Astrocyte (in vitro differentiated cells and primary cell): ENCODE data around the gene HOXA4. TPM values are rescaled to one million over a fixed set of nuclear protein-coding genes. Genes with fewer than 3 reads are reported as not detected.

Experiments used
- DNase-seq: peaks from one replicate; pipeline ENCODE4 v3.0.0-alpha.2; 2010; ENCODE audit warnings: low read depth
- FAIRE-seq: peaks from 2 replicates; lab custom pipeline; 2011; peaks lifted over from hg19 to GRCh38; lab: Jason Lieb, UNC
- H2AFZ ChIP-seq: 2 replicates; pipeline ENCODE4 v1.6.0; 2012; ENCODE audit warnings: low read depth, low read length, inconsistent platforms
- H3K27ac ChIP-seq: 2 replicates; pipeline ENCODE4 v1.5.1; 2011; ENCODE audit warnings: low read depth, low read length, inconsistent platforms
- H3K27me3 ChIP-seq: 2 replicates; pipeline ENCODE4 v1.6.0; 2011; ENCODE audit warnings: low read length, inconsistent platforms; ENCODE audit not compliant: insufficient read depth
- H3K36me3 ChIP-seq: 2 replicates; pipeline ENCODE4 v1.5.1; 2011; ENCODE audit warnings: low read length, inconsistent platforms; ENCODE audit not compliant: insufficient read depth
- H3K4me1 ChIP-seq: 2 replicates; pipeline ENCODE4 v1.5.1; 2011; ENCODE audit warnings: low read length, inconsistent platforms; ENCODE audit not compliant: insufficient read depth
- H3K4me2 ChIP-seq: 2 replicates; pipeline ENCODE4 v1.6.0; 2012; ENCODE audit warnings: low read length, inconsistent platforms
- H3K4me3 ChIP-seq: 2 replicates; pipeline ENCODE4 v1.5.1; 2011; ENCODE audit warnings: low read depth, mild to moderate bottlenecking, low read length, inconsistent platforms; ENCODE audit not compliant: insufficient read depth
- H3K79me2 ChIP-seq: 2 replicates; pipeline ENCODE4 v1.6.0; 2012; ENCODE audit warnings: mild to moderate bottlenecking, low read length, inconsistent platforms; ENCODE audit not compliant: insufficient read depth
- H3K9ac ChIP-seq: 2 replicates; pipeline ENCODE4 v1.6.0; 2012; ENCODE audit warnings: mild to moderate bottlenecking, low read length, inconsistent platforms
- H3K9me3 ChIP-seq: 2 replicates; pipeline ENCODE4 v1.5.1; 2012; ENCODE audit warnings: low read depth, mild to moderate bottlenecking, low read length, inconsistent platforms; ENCODE audit not compliant: insufficient read depth
- H4K20me1 ChIP-seq: 2 replicates; pipeline ENCODE4 v1.6.0; 2012; ENCODE audit warnings: low read length, inconsistent platforms; ENCODE audit not compliant: insufficient read depth
- H3K27ac Mint-ChIP-seq: one replicate; pipeline ENCODE4 v1.8.0; 2021; ENCODE audit warnings: mild to moderate bottlenecking, mixed read lengths; ENCODE audit not compliant: unreplicated experiment
- H3K27me3 Mint-ChIP-seq: one replicate; pipeline ENCODE4 v1.8.0; 2021; ENCODE audit warnings: low read depth, mixed read lengths; ENCODE audit not compliant: unreplicated experiment
- H3K36me3 Mint-ChIP-seq: one replicate; pipeline ENCODE4 v1.8.0; 2021; ENCODE audit warnings: low read depth, mixed read lengths; ENCODE audit not compliant: unreplicated experiment
- H3K4me1 Mint-ChIP-seq: one replicate; pipeline ENCODE4 v1.8.0; 2021; ENCODE audit warnings: low read depth, mixed read lengths; ENCODE audit not compliant: unreplicated experiment
- H3K4me3 Mint-ChIP-seq: one replicate; pipeline ENCODE4 v1.8.0; 2021; ENCODE audit warnings: mild to moderate bottlenecking, moderate library complexity, mixed read lengths; ENCODE audit not compliant: unreplicated experiment
- H3K9me3 Mint-ChIP-seq: one replicate; pipeline ENCODE4 v1.8.0; 2021; ENCODE audit warnings: mild to moderate bottlenecking, mixed read lengths; ENCODE audit not compliant: unreplicated experiment
- EZH2 ChIP-seq: IDR thresholded peaks from 2 replicates; pipeline ENCODE4 v1.6.1; 2012; ENCODE audit warnings: mild to moderate bottlenecking, low read length, inconsistent platforms; ENCODE audit not compliant: insufficient read depth
- total RNA-seq: library from RNA; stranded (reverse); gene quantifications from 2 replicates; pipeline ENCODE4 v1.2.1, GENCODE V29; 2021
- TF ChIP-seq, protein P1 (sequence below): IDR thresholded peaks from 2 replicates; pipeline ENCODE4 v1.5.1; 2011; ENCODE audit warnings: low read depth, mild to moderate bottlenecking, inconsistent platforms, low read length, moderate library complexity; ENCODE audit not compliant: insufficient read depth

The HOXA4 gene
- total RNA-seq, 1 donor from 2014 or later = not detected

DNA sequence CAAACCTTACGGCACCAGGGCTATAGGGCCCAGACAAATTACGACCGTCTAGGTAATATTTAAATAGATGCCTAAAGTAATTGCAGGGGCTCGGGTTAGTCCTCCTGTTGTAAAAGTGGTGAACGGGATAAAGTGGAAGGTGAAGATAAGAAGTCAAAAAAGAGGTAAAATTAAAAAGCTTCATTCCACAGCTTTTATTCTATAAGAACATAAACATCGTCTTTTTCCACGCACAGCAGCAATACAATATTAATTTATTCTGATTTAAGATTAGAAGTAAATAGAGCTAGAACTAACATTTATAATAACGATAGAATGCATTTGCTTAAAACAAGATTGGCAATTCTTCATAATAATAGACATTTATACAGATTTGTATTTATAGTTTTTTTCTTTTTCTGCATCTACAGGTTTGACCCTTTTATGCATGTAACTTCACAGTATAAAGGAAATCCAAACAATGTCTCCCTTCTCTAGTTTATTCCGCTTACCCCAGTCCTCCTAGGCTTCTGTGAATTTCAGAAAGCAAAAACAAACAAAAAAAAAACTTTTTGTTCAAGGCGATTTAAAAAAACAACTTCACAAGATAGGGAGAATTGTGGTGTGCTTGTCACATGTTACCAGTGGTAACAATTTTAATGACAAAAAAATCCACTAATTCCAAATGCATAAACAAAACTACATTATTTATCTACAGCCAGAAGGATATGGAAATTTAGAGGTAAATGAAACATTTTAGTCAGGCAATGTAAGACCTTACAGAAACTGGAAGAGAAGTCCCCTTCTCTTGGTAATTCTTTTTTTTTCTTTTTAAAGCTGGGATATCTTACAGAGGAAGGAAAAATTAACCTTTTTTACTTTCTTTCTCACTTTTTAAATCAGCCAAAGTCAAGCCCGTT, 40.1 kb upstream of the HOXA4 start:
- Histone ChIP-seq H2AFZ (no peak overlapping the region), H3K9me3 (peaks cover 16% of the 10 kb centered on the region), H4K20me1 (peaks cover 6% of the 10 kb centered on the region), H3K36me3 (no peaks in the 10 kb centered on the region), H3K79me2 (no peaks in the 10 kb centered on the region), H3K4me1 (peaks cover 5% of the 10 kb centered on the region), H3K9ac (no peak overlapping the region), H3K27ac (no peak overlapping the region), H3K27me3 (peaks cover 92% of the 10 kb centered on the region), H3K4me2 (no peak overlapping the region), H3K4me3 (no peak overlapping the region)
- no peaks in the 10 kb centered on the region for H3K36me3 Mint-ChIP-seq
- H3K4me3 Mint-ChIP-seq = no peak overlapping the region
- FAIRE-seq (peak; percentile 5), DNase-seq (no peak)
- no peak for TF ChIP-seq EZH2
- TF ChIP-seq, protein P1, sequence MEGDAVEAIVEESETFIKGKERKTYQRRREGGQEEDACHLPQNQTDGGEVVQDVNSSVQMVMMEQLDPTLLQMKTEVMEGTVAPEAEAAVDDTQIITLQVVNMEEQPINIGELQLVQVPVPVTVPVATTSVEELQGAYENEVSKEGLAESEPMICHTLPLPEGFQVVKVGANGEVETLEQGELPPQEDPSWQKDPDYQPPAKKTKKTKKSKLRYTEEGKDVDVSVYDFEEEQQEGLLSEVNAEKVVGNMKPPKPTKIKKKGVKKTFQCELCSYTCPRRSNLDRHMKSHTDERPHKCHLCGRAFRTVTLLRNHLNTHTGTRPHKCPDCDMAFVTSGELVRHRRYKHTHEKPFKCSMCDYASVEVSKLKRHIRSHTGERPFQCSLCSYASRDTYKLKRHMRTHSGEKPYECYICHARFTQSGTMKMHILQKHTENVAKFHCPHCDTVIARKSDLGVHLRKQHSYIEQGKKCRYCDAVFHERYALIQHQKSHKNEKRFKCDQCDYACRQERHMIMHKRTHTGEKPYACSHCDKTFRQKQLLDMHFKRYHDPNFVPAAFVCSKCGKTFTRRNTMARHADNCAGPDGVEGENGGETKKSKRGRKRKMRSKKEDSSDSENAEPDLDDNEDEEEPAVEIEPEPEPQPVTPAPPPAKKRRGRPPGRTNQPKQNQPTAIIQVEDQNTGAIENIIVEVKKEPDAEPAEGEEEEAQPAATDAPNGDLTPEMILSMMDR = no peak
- peak overlapping the region; percentile 72 for H3K27ac Mint-ChIP-seq
- peaks cover 34% of the 10 kb centered on the region for H3K9me3 Mint-ChIP-seq
- H3K4me1 Mint-ChIP-seq = no peaks in the 10 kb centered on the region
- H3K27me3 Mint-ChIP-seq = peaks cover 67% of the 10 kb centered on the region

DNA sequence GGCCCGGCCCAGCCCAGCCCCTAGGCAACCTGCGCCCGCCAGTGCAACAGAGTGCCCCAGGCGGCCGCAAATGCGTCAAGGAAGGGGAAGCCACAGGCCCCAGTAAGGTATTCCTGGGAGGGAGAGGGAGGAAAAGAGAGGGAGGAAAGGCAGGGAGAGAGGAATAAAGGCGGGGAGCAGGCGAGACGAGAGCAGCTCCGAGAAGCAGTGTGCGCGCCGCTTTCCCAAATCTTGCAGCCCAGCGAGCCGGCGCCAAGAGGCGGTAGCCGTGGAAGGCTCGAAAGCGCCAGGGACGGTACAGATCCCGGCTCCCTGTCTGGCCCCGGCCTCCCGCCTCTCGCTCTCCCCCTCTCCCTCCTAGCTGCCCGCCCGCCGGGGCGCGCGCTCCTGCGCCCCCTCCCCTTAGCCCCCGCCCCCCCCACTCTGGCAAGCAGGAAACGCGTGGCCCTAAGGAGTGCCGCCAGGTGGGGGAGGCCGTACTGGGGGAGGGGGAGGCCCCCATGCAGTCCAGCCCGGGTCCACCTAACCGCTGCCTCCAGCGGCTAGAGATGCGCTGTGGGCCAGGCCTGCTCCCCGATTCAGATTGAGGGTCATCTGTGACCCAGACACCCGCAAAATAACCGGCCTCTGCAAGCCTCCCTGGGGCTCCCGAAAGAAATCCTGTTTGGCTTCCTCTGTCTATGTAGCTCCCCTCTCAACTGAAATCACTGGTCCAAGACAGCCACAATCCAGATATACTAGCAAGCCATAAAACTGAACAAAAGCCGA, 39.3 kb upstream of the HOXA4 start:
- no peak overlapping the region for H3K27ac Mint-ChIP-seq
- Histone ChIP-seq H3K9me3 (peaks cover 10% of the 10 kb centered on the region), H3K4me3 (no peak overlapping the region), H3K4me1 (peaks cover 5% of the 10 kb centered on the region), H2AFZ (no peak overlapping the region), H3K79me2 (no peaks in the 10 kb centered on the region), H3K36me3 (no peaks in the 10 kb centered on the region), H3K9ac (no peak overlapping the region), H3K27ac (no peak overlapping the region), H3K4me2 (no peak overlapping the region), H3K27me3 (peaks cover 92% of the 10 kb centered on the region), H4K20me1 (peaks cover 6% of the 10 kb centered on the region)
- FAIRE-seq (no peak), DNase-seq (no peak)
- H3K36me3 Mint-ChIP-seq = no peaks in the 10 kb centered on the region
- peaks cover 31% of the 10 kb centered on the region for H3K9me3 Mint-ChIP-seq
- H3K27me3 Mint-ChIP-seq = peaks cover 63% of the 10 kb centered on the region
- no peak overlapping the region for H3K4me3 Mint-ChIP-seq
- TF ChIP-seq, protein P1 = no peak
- peak; percentile 83 for TF ChIP-seq EZH2
- H3K4me1 Mint-ChIP-seq = no peaks in the 10 kb centered on the region
